ENCODE measurements around the gene TMEM204. TPM values are rescaled to one million over a fixed set of nuclear protein-coding genes. Genes with fewer than 3 reads are reported as not detected.

The TMEM204 gene
- total RNA-seq, 1 experiment from 2014 or later: not detected

DNA sequence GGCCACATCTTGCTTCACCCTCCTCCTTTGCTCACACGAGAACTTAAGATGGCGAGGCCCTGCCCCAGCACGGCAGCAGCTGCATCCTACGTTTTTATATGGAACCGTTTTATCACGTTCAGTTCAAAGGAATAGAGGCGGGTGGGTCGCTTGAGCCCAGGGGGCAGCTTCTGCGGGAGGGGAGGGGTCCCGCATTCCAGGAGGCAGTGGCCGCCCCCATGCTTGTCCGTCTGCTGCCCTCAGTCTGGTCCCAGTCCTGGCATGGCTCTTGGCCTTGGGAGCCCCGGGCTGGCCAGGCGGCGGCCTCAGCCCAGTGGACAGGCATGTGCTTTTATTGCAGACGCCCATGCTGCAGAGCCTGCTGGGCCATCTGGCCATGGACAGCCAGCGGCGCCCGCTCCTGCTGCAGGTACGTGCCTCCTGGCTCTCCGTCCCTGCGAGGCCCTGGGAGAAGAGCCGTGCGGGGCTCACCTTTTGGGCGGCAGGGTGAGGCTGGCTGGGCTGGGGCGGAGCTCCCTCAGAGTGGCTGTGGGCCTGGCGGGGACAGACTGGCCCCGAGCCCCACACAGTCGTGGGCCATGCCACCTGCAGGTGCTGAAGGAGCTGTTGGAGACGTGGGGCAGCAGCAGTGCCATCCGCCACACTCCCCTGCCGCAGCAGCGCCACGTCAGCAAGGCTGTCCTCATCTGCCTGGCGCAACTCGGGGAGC, 33.6 kb upstream of the TMEM204 start:
- no peak for DNase-seq (ENCODE audit: low read depth)

DNA sequence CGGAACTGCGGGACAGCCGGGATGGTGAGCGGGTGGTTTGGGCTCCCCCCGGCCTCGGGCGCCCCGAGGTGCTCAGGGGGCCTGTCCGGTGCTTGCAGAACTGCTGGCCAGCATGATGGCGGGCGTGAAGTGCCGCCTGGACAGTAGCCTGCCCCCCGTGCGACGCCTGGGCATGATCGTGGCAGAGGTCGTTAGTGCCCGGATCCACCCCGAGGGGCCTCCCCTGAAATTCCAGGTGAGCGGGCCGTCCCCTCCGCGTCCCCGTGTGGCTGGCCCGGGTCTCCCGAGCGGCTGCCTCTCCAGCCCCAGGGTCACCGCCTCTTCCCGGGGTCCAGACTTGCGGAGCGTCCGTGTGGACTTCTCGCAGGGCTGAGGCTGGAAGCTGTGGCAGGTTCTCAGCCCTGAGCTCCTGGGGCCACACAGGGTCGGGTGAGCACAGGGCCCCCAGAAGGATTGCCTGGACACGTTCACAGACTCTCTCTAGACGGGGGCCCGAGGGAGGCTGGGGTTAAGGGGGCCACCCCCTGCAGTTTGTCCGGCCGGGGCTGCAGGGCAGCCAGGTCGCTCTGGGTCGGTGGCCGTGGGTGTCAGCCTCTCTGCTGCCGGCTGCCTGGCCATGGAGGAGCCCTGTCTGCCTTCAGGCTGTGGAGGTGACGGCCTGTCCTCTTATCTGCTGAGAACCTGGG, 32.9 kb upstream of the TMEM204 start:
- no peak for DNase-seq (ENCODE audit: low read depth)

DNA sequence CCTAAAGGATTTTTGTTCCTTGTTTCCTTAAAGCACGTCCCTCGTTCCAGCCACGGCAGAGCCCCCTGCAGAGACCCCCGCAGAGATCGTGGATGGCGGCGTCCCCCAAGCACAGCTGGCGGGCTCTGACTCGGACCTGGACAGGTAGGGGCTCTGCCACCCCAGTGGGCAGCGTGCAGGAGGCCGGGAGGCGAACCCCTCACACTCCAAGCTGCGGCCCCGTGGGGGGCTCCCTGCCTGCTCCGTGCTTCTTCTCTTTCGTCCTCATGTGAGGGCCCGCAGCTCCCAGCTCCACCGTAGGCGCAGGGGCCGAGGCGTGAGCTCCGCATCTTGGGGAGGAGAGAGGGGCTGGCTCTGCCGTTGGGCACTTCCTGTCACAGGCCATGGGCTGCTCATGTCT, 31.8 kb upstream of the TMEM204 start:
- no peak for DNase-seq (ENCODE audit: low read depth)

DNA sequence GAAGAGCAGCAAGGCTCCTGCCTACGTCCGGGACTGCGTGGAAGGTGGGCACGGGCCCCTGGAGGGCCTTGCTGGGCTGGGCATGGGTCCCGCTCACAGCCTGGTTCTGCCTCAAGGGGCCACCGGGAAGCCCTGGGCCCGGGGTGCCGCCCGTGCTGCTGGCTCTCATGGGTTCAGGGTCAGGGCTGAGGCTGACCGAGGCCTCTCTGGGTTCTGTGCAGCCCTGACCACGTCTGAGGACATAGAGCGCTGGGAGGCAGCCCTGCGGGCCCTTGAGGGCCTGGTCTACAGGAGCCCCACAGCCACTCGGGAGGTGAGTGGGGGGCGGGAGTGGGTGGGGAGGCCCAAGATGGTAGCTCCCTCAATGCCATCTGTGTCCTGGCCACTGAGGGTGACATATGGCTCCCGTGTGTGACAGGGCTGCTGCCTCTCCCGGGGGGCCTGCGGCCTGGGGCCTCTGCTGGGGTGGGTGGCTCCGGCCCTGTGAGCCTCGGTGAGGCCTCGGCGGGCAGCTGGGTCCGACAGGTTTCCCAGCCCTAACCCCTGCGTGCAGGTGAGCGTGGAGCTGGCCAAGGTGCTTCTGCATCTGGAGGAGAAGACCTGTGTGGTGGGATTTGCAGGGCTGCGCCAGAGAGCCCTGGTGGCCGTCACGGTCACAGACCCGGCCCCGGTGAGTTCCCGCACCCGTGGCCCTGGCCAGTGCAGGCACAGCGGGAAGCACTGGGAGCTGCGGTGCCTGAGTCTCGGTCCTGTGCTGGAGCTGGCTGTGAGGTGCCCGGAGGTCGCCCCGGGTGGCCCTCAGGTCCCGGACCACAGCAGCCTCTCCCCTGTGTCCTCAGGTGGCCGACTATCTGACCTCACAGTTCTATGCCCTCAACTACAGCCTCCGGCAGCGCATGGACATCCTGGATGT, 31.1 kb upstream of the TMEM204 start:
- no peak for DNase-seq (ENCODE audit: low read depth)

DNA sequence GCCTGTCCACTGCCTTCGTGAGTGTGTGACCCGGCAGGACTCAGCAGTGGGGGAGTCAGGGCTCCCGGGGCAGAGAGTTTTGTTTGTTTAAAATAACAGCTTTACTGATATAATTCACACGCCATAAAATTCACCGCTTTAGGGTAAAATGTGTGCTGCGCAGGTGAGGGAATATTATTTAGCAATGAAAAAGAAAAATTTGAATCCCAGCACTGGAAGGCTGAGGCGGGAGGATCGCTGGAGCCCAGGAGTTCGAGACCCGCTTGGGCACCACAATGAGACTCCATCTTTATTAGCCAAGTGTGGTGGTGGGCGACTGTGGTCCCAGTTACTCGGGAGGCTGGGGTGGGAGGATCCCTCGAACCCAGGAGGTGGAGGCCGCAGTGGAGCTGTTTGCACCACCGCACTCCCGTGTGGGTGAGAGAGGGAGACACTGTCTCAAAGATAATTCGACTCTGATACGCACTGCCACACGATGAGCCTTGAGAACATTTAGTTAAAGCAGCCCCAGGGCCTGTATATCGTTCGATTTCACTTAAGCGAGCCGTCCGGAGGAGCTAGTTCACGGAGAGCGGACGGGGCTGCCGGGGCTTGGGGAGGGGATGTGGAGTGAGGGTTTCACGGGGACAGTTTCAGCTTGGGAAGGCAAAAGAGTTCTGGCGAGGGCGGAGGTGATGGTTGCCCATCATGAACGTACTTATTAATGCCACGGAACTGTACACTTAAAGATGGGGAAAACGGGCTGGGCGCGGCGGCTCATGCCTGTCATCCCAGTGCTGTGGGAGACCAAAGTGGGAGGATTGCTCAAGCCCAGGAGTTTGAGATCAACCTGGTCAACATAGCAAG, 30.1 kb upstream of the TMEM204 start:
- no peak for DNase-seq (ENCODE audit: low read depth)

DNA sequence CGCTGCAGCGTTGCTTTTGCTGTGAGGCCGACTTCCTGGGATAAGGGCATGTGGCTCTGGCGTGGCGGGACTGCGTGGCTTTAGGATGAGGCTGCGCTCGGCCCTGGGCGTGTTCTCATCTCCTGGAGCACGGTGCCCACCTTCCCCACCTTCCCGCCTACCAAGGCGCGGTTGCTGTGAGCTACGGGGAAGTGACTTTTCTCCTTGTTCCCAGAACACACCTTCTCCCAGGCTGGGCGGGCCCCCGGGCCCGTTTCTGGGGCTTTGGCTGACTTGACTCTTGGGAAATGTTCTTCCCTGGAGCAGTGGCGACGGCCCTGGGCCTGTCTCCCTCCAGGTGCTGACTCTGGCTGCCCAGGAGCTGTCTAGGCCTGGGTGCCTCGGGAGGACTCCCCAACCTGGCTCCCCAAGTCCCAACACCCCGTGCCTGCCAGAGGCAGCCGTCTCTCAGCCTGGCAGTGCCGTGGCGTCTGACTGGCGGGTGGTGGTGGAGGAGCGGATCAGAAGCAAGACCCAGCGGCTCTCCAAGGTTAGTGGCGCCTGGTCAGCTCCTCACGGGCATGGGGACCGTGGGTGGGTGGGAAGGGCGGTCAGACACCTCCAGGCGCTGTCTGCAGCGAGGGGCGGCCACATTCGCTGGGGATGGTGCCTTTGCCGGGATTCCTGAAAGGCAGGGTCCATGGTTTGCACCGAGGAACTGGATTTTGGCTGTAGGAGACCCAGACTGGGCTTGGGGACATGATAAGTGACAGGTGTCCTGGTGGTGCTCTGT, 28.2 kb upstream of the TMEM204 start:
- no peak for DNase-seq (ENCODE audit: low read depth)

DNA sequence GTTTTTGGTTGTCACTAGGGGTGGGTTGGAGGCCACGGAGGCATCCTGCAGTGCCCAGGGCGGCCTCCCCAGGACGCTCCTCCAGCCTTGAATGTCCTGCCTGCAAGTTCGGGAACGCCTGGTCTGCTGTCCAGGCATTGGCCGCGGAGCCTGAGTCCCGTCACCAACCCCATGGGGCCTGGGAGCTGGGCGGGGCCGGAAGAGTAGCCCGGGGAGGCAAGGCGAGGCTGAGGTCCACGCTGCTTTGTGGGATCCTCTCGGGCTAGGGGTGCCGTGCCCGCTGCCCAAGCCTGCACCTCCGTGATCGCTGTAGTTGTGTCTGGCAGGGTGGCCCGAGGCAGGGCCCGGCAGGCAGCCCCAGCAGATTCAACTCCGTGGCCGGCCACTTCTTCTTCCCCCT, 27.6 kb upstream of the TMEM204 start:
- no peak for DNase-seq (ENCODE audit: low read depth)

DNA sequence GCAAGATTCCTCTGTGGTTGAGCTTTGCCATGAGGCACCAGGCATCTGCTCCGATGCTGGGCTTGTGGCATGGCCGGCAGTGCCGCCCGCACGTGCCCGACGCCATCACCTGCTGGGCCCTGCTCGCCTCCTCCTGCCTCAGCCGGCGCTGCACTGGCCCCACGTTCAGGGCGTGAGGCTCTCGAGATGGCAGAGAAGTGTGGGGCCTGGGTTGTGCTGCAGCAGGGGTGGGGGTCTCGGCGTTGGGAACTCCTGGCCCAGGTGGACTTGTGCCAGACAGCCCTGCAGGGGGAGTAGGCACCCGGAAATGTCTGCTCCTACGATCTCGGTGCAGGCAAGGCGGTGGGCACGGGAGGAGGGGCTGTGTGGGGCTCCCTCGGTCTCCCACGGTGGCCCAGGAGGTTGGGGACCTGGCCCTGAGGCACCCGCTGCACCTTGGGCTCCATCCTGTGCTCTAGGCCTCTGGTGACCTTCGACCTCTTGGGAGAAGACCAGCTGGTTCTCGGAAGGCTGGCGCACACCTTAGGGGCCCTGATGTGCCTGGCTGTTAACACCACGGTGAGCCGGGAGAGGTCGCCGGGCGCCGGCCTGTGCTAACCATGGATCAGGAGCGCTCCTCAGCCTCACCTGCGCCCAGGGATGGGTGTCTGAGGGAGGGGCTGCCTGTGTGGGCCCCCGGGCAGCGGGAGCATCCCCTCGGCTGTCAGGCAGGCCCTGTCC, 26.8 kb upstream of the TMEM204 start:
- no peak for DNase-seq (ENCODE audit: low read depth)

DNA sequence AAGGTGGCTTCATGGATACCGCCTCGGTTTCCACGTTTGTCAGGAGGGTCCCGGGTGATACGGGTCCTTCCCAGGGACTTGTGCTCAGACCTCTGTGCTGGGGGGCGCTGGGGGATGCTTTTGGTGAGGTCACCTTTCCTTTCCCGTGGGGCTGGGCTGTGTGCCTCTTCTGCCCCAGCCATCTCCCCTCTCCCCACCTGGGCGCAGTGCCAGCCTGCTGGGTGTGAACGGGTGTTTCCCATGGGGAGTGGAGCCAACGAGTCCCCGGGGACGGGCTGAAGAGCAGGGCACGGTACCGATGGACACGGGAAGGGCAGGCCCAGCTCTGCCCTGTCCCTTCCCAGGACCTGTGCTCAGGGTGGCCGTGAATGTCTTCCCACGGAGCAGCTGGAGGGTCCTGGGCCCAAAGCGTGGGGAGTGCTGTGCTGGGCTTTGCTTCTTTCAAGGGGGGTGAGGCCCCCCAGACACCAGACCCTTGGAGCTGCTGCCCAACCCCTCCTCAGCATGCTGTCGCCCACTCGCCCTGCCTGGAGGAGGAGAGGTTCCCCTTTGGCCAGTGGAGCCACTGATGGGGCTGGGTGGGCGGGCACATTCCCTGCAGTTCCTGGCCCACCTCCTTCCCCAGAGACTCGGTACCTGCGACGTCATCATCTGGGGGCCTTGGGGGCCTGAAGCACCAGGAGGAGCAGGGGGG, 24.8 kb upstream of the TMEM204 start:
- DNase-seq (ENCODE audit: low read depth): no peak

DNA sequence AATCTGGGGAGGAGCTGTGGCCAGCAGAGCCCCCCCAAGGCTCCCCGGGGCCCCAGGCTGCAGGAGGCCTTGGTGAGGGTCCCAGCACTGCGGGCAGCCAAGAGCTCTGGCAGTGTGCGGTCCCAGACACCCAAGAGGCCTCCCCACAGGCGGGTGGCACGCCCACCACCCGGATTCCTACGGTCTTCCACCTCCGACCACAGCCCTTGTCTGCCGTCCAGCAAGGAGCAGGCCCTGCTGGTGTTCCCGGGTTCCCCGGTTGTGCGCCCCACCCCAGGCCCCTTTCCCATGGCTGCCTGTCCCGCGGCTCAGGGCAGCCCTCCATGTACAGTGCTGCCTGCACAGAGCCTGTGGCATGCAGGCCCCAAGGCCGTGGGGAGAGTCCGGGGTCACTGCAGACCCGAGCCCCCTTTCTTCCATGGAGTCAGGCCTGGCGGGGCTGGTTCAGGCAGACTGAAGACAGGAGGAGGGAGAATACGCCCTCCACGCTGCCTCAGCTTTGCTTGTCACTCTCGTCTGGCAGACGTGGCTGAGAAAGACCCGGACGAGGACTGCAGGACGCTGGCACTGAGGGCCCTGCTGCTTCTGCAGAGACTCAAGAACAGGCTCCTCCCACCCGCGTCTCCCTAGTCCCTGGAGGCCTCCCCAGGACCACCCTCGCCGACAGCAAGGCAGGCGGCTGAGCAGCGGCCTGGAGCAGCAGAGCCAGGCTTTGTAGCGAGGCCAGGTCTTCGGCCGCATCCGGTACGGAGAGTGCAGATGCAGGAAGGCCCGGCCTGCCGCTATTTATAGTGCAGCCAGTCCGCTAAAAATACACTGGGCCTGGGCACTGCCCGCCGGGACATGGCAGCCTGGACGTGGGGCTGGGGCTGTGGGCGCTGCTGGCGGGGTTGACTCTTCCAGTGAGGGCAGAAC, 23.9 kb upstream of the TMEM204 start:
- no peak for DNase-seq (ENCODE audit: low read depth)

DNA sequence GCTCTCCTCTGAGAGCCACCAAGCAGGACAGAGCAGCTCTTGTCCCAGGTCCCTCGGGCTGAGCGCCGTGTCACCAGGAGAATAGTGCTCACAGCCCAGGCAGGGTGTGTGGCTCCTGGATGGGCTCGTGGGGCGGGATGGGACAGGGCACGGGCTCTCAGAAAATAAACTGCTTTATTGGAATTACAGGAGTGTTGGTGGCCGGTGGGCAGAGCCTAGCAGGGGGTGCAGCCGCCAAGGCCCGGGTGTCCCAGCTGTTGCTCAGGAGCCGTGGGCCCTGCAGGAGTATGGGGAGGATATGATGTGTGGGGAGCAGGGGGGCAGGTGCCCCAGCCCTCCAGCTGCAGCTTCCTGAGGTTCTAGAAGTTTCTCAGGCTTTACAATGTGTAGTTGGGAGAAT, 23.2 kb upstream of the TMEM204 start:
- no peak for DNase-seq (ENCODE audit: low read depth)

DNA sequence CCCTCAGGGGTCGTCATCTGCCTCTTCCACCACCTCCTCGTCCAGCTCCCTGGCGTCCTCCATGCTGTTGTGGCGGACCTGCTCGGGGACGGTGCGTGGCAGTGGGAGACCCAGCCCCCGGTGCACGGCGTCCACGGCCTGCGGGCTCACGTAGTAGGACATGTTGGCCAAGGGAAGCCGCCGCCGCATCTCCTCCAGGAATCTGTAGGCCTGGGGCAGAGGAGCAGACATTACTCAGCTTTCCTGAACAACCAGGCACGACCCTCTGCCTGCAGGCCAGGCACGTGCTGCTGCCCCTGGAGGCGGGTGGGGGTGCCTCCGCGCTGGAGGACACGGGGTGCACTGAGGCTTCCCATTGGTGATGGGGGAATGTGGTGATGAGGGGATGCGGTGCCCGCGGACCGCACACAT, 22.5 kb upstream of the TMEM204 start:
- no peak for DNase-seq (ENCODE audit: low read depth)

DNA sequence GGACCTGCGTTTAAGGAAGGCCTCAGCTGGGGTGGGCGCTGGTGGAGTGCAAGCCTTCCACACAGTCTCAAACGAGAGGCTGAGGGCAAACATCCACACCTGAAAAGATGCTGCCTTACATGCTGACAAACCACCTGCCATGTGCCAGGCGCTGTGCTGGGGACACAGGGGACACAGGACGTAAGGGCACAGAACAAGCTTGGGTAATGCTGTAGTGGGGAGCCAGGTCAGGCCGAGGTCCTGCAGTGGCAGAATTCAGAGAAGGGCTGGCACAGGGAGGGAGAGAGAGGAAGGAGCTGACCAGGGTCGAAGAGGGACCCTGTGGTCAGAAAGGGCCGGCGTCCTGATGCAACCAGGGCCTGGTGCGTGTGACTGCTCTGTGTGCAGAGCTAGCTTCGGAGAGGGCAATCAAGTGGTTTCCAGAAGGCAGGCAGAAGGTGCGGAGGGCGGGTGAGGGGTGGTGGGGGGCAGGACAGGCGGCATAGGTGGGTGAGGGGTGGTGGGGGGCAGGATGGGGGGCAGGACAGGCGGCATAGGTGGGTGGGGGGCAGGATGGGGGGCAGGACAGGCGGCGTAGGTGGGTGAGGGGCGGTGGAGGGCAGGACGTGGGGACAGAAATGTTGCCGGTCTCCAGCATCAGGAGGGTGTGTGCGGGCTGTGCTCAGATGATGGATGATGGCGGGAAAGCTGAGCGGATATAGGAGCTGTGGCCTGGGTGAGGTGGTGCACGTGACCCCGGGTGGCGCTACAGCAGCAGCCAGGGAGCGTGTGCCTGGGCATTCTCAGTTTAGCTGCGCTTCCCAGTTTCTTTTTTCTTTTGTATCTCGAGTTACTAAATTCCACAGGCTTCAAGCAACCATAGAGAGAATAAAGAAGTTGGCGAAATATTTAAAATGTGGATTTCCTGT, 21.6 kb upstream of the TMEM204 start:
- DNase-seq (ENCODE audit: low read depth): no peak

DNA sequence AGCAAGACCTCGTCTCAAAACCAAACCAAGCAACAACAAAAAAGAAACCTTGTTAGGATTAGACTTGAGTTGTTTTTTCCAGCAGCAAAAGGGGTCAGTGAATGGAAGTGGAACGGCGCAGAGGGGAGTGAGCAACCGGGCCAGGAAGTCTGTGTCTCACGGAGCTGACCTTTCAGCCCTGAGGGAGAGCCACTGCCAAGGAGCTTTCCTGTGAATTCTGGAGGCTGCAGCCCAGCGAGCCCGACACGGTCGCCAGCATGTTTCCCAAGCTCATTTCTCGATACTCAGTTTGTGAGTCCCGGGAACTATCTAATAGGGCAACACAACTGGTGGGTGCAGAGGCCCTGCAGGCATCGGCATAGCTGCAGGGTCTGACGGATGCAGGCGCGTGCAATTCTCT, 20.7 kb upstream of the TMEM204 start:
- DNase-seq (ENCODE audit: low read depth): no peak

DNA sequence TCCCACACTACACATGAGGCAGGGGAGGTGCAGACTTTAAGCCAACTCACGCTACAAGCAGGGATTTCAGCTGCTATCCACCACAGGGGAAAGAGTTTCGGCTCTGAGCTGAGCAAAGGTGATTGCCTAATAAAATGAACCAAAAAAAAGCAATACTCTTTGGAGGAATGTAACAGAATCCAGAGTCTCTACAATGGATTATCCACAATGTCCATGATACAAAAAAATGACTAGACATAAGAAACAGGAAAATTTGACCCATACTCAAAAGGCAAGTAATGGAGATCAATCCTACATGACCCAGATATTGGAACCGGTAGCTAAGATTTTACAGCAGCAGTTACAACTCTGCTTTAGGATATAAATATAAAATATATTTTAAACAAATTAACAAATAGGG, 19.0 kb upstream of the TMEM204 start:
- DNase-seq (ENCODE audit: low read depth): no peak

DNA sequence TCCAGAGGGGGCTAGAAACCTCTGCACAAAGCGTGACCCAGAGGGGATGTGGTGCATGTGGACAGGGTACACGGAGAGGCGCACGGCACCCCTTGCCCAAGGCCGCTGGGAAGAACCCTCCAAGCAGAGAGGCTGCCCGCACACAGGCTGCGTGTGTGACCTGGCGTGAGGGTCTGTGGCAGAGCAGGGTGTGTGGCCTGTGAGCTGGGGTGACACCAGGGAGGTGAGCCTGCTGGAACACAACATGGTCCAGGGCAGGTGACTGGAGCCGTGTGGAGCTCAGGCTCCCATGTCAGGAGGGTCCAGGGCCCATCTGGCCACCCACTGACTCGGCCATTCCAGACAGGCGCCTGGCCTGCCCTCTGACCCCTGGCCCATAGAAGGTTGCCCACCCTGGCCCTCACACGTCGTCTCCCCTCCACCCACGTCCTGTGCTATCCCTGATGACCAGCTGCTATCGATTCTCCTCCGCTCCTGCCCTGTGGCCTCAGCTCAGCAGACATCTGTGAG, 14.8 kb upstream of the TMEM204 start:
- DNase-seq (ENCODE audit: low read depth): no peak

DNA sequence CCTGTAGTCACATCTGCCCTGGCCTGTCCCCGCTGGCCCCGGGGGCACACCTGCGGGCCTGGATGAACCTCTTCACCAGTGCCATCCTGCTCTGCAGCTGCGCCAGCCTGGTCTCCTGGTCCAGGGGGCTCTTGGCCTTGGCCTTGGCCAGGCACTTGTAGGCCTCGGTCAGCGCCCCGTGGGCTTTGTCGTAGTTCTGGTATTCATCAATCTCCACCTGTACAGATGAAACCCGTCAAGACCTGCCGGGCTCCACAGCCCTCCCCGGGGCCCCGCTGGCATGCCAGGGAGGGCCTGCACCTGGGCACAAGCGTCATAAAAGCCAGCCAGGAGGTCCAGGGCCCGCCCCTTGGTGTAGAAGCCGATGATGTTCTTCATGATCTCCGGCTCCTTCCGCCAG, 13.6 kb upstream of the TMEM204 start:
- DNase-seq (ENCODE audit: low read depth): no peak

All from Daoy (cell line).